ENCODE data around the gene PTPA. TPM values are rescaled to one million over a fixed set of nuclear protein-coding genes. Genes with fewer than 3 reads are reported as not detected.

PTPA gene
- total and polyA plus RNA-seq, 9 of the 15 experiments (the other 6 are each of a cell fraction or from before 2014, with no cell fraction given), result 1.7 to 121 (median 72.6) TPM

- Histone ChIP-seq H3K36me3 (ENCODE audit: control insufficient read depth, insufficient read depth, low read length) (peaks cover 80% of the 10 kb centered on the region), H3K9ac (ENCODE audit: insufficient read depth in 1 of 2, low read depth in 2 of 2, low read length in 2 of 2) (no peak overlapping the region), H3K4me2 (ENCODE audit: insufficient read depth, low read length) (no peak overlapping the region), H3K79me2 (ENCODE audit: control insufficient read depth, insufficient read depth, low read length) (no peaks in the 10 kb centered on the region), H3K27me3 (ENCODE audit: control insufficient read depth in 2 of 2, insufficient read depth in 2 of 2, low read length in 2 of 2) (no peaks in the 10 kb centered on the region), H3K9me3 (replicated peaks; ENCODE audit: control insufficient read depth, insufficient read depth, low read depth, low read length) (no peaks in the 10 kb centered on the region), H3K9me1 (ENCODE audit: control insufficient read depth, insufficient read depth, low read length) (no peaks in the 10 kb centered on the region), H3K4me1 (replicated peaks in 1 of 2; ENCODE audit: control insufficient read depth in 2 of 2, insufficient read depth in 2 of 2, low read length in 2 of 2) (peaks cover 0 to 9% of the 10 kb centered on the region in 2 experiments; a peak in 3 of 5 replicates), H2AFZ (ENCODE audit: low read depth, low read length) (no peak overlapping the region), H3K4me3 (no peak overlapping the region), H3K27ac (ENCODE audit: extremely low read depth, low read depth, low read length) (no peak overlapping the region), H4K20me1 (replicated peaks; ENCODE audit: control insufficient read depth, insufficient read depth, low read length) (no peaks in the 10 kb centered on the region)
- FAIRE-seq (no peak), DNase-seq (ENCODE audit: extremely low read depth in 1 of 4, low spot score in 3 of 4) (no peak), ATAC-seq (no peak)
- in situ Hi-C loops (cut with MboI) (loop anchor here (5.0 kb wide), 1 partner anchor 487 kb away; no protein-coding TSS in a partner anchor), intact Hi-C loops (cut with micrococcal nuclease) (loop anchor here (10.0 kb wide), 1 partner anchor 654 kb away; no protein-coding TSS in a partner anchor)
- POLR2A ChIA-PET, result interaction anchor here (0.7 to 2.0 kb wide), 3 partner anchors 17 to 479 kb away, joined by 3 to 5 read pairs (median 5); no protein-coding TSS in a partner anchor
- no TSS peak for BruUV-seq (replicated peaks)
- TF ChIP-seq TBP (optimal IDR thresholded peaks at IDR 0.05; ENCODE audit: low read depth, low read length) (peak; percentile 3), RBM39 (optimal IDR thresholded peaks at IDR 0.05; ENCODE audit: low read depth, low read length) (no peak), ZNF146 (CRISPR knock-in tag; IDR thresholded peaks at IDR 0.05; ENCODE audit: unreplicated experiment) (peak; percentile 31)
- 67% methylated on average over 3 of the region's 3 CpGs for WGBS (ENCODE audit: insufficient coverage, low coverage, missing lambda C conversion rate)
- CTCF ChIA-PET (ENCODE audit: low intra/inter-chr PET ratio), result interaction anchor here (0.6 to 3.6 kb wide), 4 partner anchors 11 to 494 kb away, joined by 3 to 36 read pairs (median 6); no protein-coding TSS in a partner anchor
Observed at GRCh38 chr9:129130791-129131190, 19.6 kb downstream of the PTPA start.
